A549 (cell line): Measurements from ENCODE around the gene MSANTD1. TPM values are rescaled to one million over a fixed set of nuclear protein-coding genes. Genes with fewer than 3 reads are reported as not detected.

Experiments
- ATAC-seq, 2 experiments: fragments of 200-7000 bp in 1 of 2; fragments of >200 bp in 1 of 2; cut with Nextera tagmentation in 1 of 2; cut with Tn5 transposase in 1 of 2; 3 replicates each; pipeline versions ENCODE4 v1.8.0 to v1.9.1; 2018 to 2020; ENCODE audit warnings: mild to moderate bottlenecking in 1 of 2, moderate library complexity in 1 of 2
- CTCF ChIA-PET: fragments of 300-600 bp; sonication (Branson Sonifier 250); formaldehyde crosslinking; extraction: SDS; loops from one replicate; lab custom pipeline; 2021; ENCODE audit warnings: antibody characterized with exemption, inconsistent platforms; lab: Yijun Ruan, JAX
- POLR2A ChIA-PET: fragments of 350-600 bp; formaldehyde crosslinking; extraction: SDS; loops from one replicate; lab custom pipeline; 2021; ENCODE audit warnings: antibody characterized with exemption, inconsistent platforms; lab: Yijun Ruan, JAX
- DNase-seq, 2 experiments: peaks; one replicate each; pipeline versions ENCODE4 v3.0.0 to v3.0.0-alpha.2; 2011 to 2016; ENCODE audit warnings: low read depth in 1 of 2, low spot score in 1 of 2
- FAIRE-seq: peaks from 2 replicates; lab custom pipeline; 2011; peaks lifted over from hg19 to GRCh38; lab: Jason Lieb, UNC
- H3K27ac ChIP-seq, 2 experiments: fragments of >200 bp; sonication (Bioruptor Twin); formaldehyde crosslinking; 3 replicates each; pipeline ENCODE4 v1.5.1; 2016 to 2017
- H3K4me1 ChIP-seq: fragments of >200 bp; sonication (Bioruptor Twin); formaldehyde crosslinking; 3 replicates; pipeline ENCODE4 v1.6.1; 2016
- H3K4me2 ChIP-seq: fragments of >200 bp; sonication (Bioruptor Twin); formaldehyde crosslinking; 3 replicates; pipeline ENCODE4 v1.6.1; 2016
- H3K4me3 ChIP-seq: fragments of >200 bp; sonication (Bioruptor Twin); formaldehyde crosslinking; 3 replicates; pipeline ENCODE4 v1.5.1; 2016
- H3K9me3 ChIP-seq: fragments of >200 bp; sonication (Bioruptor Twin); formaldehyde crosslinking; 3 replicates; pipeline ENCODE4 v1.6.1; 2016
- CBX2 ChIP-seq: fragments of 200-600 bp; sonication (generic); IDR thresholded peaks from 2 replicates; pipeline ENCODE4 v1.6.1; 2016; ENCODE audit warnings: low read depth, mild to moderate bottlenecking, borderline replicate concordance
- CEBPB ChIP-seq, 2 experiments: fragments of >200 bp in 1 of 2; sonication (Bioruptor Twin) in 1 of 2; formaldehyde crosslinking in 1 of 2; IDR thresholded peaks; 2 replicates each; pipeline ENCODE4 v1.6.1; 2012 to 2016
- CHD2 ChIP-seq: fragments of 150-350 bp; IDR thresholded peaks from 2 replicates; pipeline ENCODE4 v1.6.1; 2014; ENCODE audit warnings: low read length; ENCODE audit not compliant: partially characterized antibody
- CHD4 ChIP-seq: fragments of 200-600 bp; sonication (generic); IDR thresholded peaks from 2 replicates; pipeline ENCODE4 v1.6.1; 2016; ENCODE audit warnings: antibody characterized with exemption, mild to moderate bottlenecking, borderline replicate concordance
- EHF ChIP-seq: fragments of 250-450 bp; sonication (Bioruptor Pico); IDR thresholded peaks from 2 replicates; pipeline ENCODE4 v1.5.0; 2020; ENCODE audit warnings: mild to moderate bottlenecking
- EP300 ChIP-seq, 2 experiments: fragments of >200 bp; sonication (Bioruptor Twin); formaldehyde crosslinking; IDR thresholded peaks; 2 replicates in 1 of 2; 3 replicates in 1 of 2; pipeline ENCODE4 v1.6.1; 2016 to 2017
- ESRRA ChIP-seq: fragments of 150-350 bp; IDR thresholded peaks from 2 replicates; pipeline ENCODE4 v1.6.1; 2014; ENCODE audit warnings: mild to moderate bottlenecking, low read length, borderline replicate concordance
- FOSB ChIP-seq: fragments of 250-450 bp; sonication (Bioruptor Pico); IDR thresholded peaks from 2 replicates; pipeline ENCODE4 v1.5.0; 2020; ENCODE audit warnings: mild to moderate bottlenecking, moderate library complexity
- FOSL2 ChIP-seq, 2 experiments: fragments of 450-650 bp in 1 of 2; fragments of >200 bp in 1 of 2; sonication (Bioruptor Twin) in 1 of 2; formaldehyde crosslinking; IDR thresholded peaks; 2 replicates each; pipeline versions ENCODE4 v1.5.0 to v1.6.1; 2016 to 2020; ENCODE audit warnings: mild to moderate bottlenecking in 1 of 2, moderate library complexity in 1 of 2
- GATA3 ChIP-seq: IDR thresholded peaks from 2 replicates; pipeline ENCODE4 v1.6.1; 2012; ENCODE audit warnings: borderline replicate concordance
- HDAC2 ChIP-seq: fragments of 200-600 bp; sonication (generic); IDR thresholded peaks from 2 replicates; pipeline ENCODE4 v1.6.1; 2016
- MAFK ChIP-seq: fragments of 450-650 bp; IDR thresholded peaks from 2 replicates; pipeline ENCODE4 v1.6.1; 2014; ENCODE audit not compliant: partially characterized antibody
- POLR2A ChIP-seq: IDR thresholded peaks from 2 replicates; pipeline ENCODE4 v1.6.1; 2012; ENCODE audit warnings: mild to moderate bottlenecking, low read length
- POLR2AphosphoS2 ChIP-seq: conservative IDR thresholded peaks from 2 replicates; pipeline ENCODE4 v1.6.1; 2012; ENCODE audit warnings: low read length, improper control_type of control experiment, inconsistent platforms
- RAD21 ChIP-seq, 2 experiments: fragments of >200 bp in 1 of 2; sonication (Bioruptor Twin) in 1 of 2; formaldehyde crosslinking in 1 of 2; IDR thresholded peaks in 1 of 2; conservative IDR thresholded peaks in 1 of 2; 2 replicates in 1 of 2; 3 replicates in 1 of 2; pipeline ENCODE4 v1.6.1; 2012 to 2018; ENCODE audit warnings: inconsistent platforms in 1 of 2
- RFX5 ChIP-seq: fragments of 450-650 bp; IDR thresholded peaks from 2 replicates; pipeline ENCODE4 v1.7.1; 2014; ENCODE audit warnings: antibody characterized with exemption, mild to moderate bottlenecking, moderate library complexity
- TP53 ChIP-seq: fragments of 250-450 bp; sonication (Bioruptor Pico); IDR thresholded peaks from 2 replicates; pipeline ENCODE4 v1.5.0; 2021; ENCODE audit warnings: mild to moderate bottlenecking, moderate library complexity
- ZC3H11A ChIP-seq: fragments of 450-650 bp; IDR thresholded peaks from 2 replicates; pipeline ENCODE4 v1.6.1; 2014; ENCODE audit warnings: antibody characterized with exemption, mild to moderate bottlenecking
- ZSCAN20 ChIP-seq: fragments of 250-450 bp; sonication (Bioruptor Pico); IDR thresholded peaks from 2 replicates; pipeline ENCODE4 v1.8.0; 2022; ENCODE audit warnings: mild to moderate bottlenecking, moderate library complexity
- WGBS: methylation state at CpG from one replicate; pipeline ENCODE4 v1.1.6; 2017; ENCODE audit errors: missing lambda C conversion rate; 5-methylcytosine and 5-hydroxymethylcytosine counted together
- polyA plus RNA-seq, 4 experiments: library from polyadenylated mRNA; depleted of rRNA in 3 of 4; stranded (reverse); fragments of >200 nt; fragmentation: RNase III in 1 of 4; extraction: RNeasy Plus Mini Kit Qiagen cat#74134 plus additional on column Dnase treatment in 1 of 4; gene quantifications; 2 replicates in 3 of 4; 3 replicates in 1 of 4; pipeline ENCODE4 v1.2.3, GENCODE V29; 2011 to 2017
- TF ChIP-seq, protein P1 (sequence below): fragments of 250-450 bp; sonication (Bioruptor Pico); IDR thresholded peaks from 2 replicates; pipeline ENCODE4 v1.5.0; 2021; ENCODE audit warnings: mild to moderate bottlenecking, moderate library complexity, borderline replicate concordance
- TF ChIP-seq, protein P2 (sequence below): IDR thresholded peaks from 2 replicates; pipeline ENCODE4 v1.6.1; 2012
- TF ChIP-seq, protein P3 (sequence below): fragments of 250-450 bp; sonication (Bioruptor Pico); IDR thresholded peaks from 2 replicates; pipeline ENCODE4 v1.5.0; 2020; ENCODE audit warnings: low read depth, mild to moderate bottlenecking, moderate library complexity

The MSANTD1 gene
- polyA plus RNA-seq, 2 of the 4 experiments (the other 2 are of a cell fraction) = 0.08 to 0.12 TPM

DNA sequence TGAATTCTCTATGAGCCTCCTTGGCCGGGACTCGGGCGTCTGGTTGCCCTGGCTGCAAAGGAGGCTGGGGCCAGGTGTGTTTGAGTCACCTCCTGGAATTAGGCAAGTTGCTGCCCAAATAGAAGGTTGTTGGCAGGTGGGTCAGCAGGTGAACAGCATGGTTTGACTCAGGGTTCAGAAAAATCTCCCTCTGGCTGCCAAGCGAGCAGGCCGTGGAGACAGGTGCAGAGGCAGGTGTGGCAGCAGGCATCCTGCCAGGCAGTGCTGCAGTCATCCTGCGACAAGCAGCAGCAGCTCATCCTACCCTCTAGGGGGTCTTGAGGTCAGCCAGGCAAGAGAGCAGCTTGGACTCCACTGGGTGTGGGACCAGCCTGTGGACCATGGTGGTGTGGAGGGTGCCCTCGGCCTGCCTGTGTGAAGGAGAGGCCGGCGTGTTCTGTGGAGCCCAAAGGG lies 8.2 kb downstream of the MSANTD1 start:
- Histone ChIP-seq H3K4me3 (no peak overlapping the region), H3K4me2 (no peak overlapping the region), H3K9me3 (no peaks in the 10 kb centered on the region), H3K27ac (no peak overlapping the region), H3K4me1 (no peaks in the 10 kb centered on the region)
- FAIRE-seq (no peak), ATAC-seq (no peak), DNase-seq (no peak)
- POLR2A ChIA-PET = no interaction called here
- CTCF ChIA-PET = interaction anchor here (1.8 kb wide), 1 partner anchor 13 kb away, joined by 5 read pairs; no protein-coding TSS in a partner anchor
- no peak for TF ChIP-seq CHD2
- no peak for TF ChIP-seq CHD4
- TF ChIP-seq, protein P1, sequence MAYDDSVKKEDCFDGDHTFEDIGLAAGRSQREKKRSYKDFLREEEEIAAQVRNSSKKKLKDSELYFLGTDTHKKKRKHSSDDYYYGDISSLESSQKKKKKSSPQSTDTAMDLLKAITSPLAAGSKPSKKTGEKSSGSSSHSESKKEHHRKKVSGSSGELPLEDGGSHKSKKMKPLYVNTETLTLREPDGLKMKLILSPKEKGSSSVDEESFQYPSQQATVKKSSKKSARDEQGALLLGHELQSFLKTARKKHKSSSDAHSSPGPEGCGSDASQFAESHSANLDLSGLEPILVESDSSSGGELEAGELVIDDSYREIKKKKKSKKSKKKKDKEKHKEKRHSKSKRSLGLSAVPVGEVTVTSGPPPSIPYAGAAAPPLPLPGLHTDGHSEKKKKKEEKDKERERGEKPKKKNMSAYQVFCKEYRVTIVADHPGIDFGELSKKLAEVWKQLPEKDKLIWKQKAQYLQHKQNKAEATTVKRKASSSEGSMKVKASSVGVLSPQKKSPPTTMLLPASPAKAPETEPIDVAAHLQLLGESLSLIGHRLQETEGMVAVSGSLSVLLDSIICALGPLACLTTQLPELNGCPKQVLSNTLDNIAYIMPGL (CRISPR knock-in tag) = no peak
- no peak for TF ChIP-seq ZSCAN20 (CRISPR knock-in tag)
- TF ChIP-seq ESRRA = no peak
- TF ChIP-seq EHF (CRISPR knock-in tag) = no peak
- TF ChIP-seq CBX2 = no peak
- no peak for TF ChIP-seq RFX5
- TF ChIP-seq, protein P2, sequence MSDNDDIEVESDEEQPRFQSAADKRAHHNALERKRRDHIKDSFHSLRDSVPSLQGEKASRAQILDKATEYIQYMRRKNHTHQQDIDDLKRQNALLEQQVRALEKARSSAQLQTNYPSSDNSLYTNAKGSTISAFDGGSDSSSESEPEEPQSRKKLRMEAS = no peak
- no peak for TF ChIP-seq ZC3H11A
- no peak for TF ChIP-seq RAD21 (conservative IDR thresholded peaks at IDR 0.05 in 1 of 2, IDR thresholded peaks at IDR 0.05 in 1 of 2)
- TF ChIP-seq MAFK = no peak
- no peak for TF ChIP-seq HDAC2
- no peak for TF ChIP-seq POLR2AphosphoS2
- TF ChIP-seq GATA3 = no peak
- TF ChIP-seq TP53 (CRISPR knock-in tag) = no peak
- TF ChIP-seq FOSB (CRISPR knock-in tag) = no peak
- no peak for TF ChIP-seq EP300 (IDR thresholded peaks at IDR 0.05)
- WGBS = 86% methylated on average over 9 of the region's 9 CpGs

DNA sequence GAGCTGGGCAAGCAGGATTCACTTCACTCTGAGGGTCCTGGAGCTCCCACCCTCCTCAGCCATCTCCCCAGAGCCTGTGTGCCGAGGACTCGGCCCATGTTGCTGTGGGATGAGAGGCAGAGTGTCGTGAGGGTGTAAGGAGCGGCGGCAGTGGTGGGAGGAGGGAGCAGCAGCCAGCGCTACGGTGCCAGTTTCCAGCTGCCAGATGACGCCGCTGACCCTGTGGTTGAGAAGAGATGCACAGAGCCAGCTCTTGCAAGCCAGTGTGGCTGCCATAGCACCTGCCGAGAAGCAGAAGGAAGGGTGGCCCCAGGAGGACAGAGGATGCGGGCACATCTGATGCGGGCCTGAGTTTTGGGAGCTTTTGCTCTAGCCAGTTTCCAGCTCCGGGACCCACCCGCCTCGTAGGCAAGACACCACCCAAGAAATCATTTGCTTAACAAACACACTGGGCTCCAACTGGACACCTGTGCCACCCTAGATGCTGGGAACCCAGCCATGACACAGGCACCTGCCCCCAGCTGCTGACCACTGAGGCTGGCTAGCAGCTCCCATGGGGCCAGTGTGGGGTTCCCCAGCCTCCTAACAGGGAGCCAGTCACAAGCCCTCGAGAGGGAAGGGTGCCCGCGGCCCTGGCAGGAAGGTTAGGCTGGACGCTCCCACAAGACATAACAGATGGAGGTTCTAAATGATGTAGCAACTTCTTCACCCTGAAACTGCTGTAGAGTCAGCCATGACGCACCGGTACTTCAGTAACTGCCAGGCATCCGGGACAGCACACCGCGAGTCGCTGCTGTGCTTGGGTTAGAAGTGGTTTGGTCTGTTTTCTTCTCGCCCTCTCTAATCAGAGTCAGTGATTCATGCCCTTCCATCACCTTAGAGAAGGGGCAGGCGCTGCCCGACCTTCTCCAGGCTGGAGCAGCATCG lies 8.9 kb downstream of the MSANTD1 start:
- CTCF ChIA-PET = interaction anchor here (1.2 to 1.8 kb wide), 2 partner anchors 12 to 87 kb away, joined by 3 to 5 read pairs; no protein-coding TSS in a partner anchor
- TF ChIP-seq CEBPB (IDR thresholded peaks at IDR 0.05) = no peak
- TF ChIP-seq, protein P1 (CRISPR knock-in tag) = no peak
- TF ChIP-seq POLR2A = no peak
- no peak for TF ChIP-seq CHD4
- TF ChIP-seq FOSL2 (IDR thresholded peaks at IDR 0.05) = no peak
- no peak for TF ChIP-seq FOSL2 (CRISPR knock-in tag; IDR thresholded peaks at IDR 0.05)
- TF ChIP-seq, protein P3, sequence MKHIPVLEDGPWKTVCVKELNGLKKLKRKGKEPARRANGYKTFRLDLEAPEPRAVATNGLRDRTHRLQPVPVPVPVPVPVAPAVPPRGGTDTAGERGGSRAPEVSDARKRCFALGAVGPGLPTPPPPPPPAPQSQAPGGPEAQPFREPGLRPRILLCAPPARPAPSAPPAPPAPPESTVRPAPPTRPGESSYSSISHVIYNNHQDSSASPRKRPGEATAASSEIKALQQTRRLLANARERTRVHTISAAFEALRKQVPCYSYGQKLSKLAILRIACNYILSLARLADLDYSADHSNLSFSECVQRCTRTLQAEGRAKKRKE = no peak
- Histone ChIP-seq H3K27ac (no peak overlapping the region), H3K4me1 (no peaks in the 10 kb centered on the region), H3K4me2 (no peak overlapping the region), H3K4me3 (no peak overlapping the region), H3K9me3 (no peaks in the 10 kb centered on the region)
- DNase-seq (no peak), ATAC-seq (no peak), FAIRE-seq (no peak)
- POLR2A ChIA-PET = no interaction called here
- 84% methylated on average over 25 of the region's 29 CpGs for WGBS
